ENCODE data around the gene SLC25A21.

SLC25A21 gene

GRCh38 chr14:36683083-36683724 is 489.2 kb downstream of the SLC25A21 start:
- no peak for FAIRE-seq

GRCh38 chr14:36682338-36682737 is 490.1 kb downstream of the SLC25A21 start:
- FAIRE-seq, result no peak

- FAIRE-seq, result no peak
Measured at GRCh38 chr14:36676236-36676635, 496.2 kb downstream of the SLC25A21 start.

- FAIRE-seq, result no peak
Measured at GRCh38 chr14:36675581-36675980, 496.8 kb downstream of the SLC25A21 start.

GRCh38 chr14:36674659-36675058 is 497.7 kb downstream of the SLC25A21 start:
- FAIRE-seq, result no peak

- no peak for FAIRE-seq
Measured at GRCh38 chr14:36672095-36672494, 500.3 kb downstream of the SLC25A21 start.

- FAIRE-seq, result no peak
Measured at GRCh38 chr14:36671149-36671548, 501.3 kb downstream of the SLC25A21 start.

- FAIRE-seq, result no peak
Measured at GRCh38 chr14:36667679-36668078, 504.7 kb downstream of the SLC25A21 start.

- FAIRE-seq, result no peak
Measured at GRCh38 chr14:36666416-36667206, 505.8 kb downstream of the SLC25A21 start.

GRCh38 chr14:36665887-36666415 is 506.5 kb downstream of the SLC25A21 start:
- FAIRE-seq, result no peak

GRCh38 chr14:36664322-36665193 is 507.8 kb downstream of the SLC25A21 start:
- FAIRE-seq, result no peak

- FAIRE-seq, result no peak
Measured at GRCh38 chr14:36663404-36664321, 508.7 kb downstream of the SLC25A21 start.

GRCh38 chr14:36662543-36663403 is 509.6 kb downstream of the SLC25A21 start:
- FAIRE-seq, result no peak

- no peak for FAIRE-seq
Measured at GRCh38 chr14:36662258-36662542, 510.2 kb downstream of the SLC25A21 start.

- no peak for FAIRE-seq
Measured at GRCh38 chr14:36661506-36662257, 510.7 kb downstream of the SLC25A21 start, which contains the start of gene PAX9. Gene PAX9, plus strand, starts transcription at chr14:36661860. Its CDS starts 230 bp downstream, at chr14:36662090.

- FAIRE-seq, result no peak
Measured at GRCh38 chr14:36660736-36661505, 511.5 kb downstream of the SLC25A21 start.

- FAIRE-seq, result no peak
Measured at GRCh38 chr14:36659822-36660735, 512.3 kb downstream of the SLC25A21 start.
